Stimulated activated CD4-positive, alpha-beta T cell treated with anti-CD3 and anti-CD28 coated beads, TNF-alpha, amount 100 ng/mL, for 24 hours (primary cell): ENCODE results near the gene UNC93B1.

Experiments
- DNase-seq, 3 experiments: peaks; one replicate each; pipeline ENCODE4 v3.0.0-alpha.2; 2020; ENCODE audit warnings: low read depth in 3 of 3

UNC93B1 gene

DNA sequence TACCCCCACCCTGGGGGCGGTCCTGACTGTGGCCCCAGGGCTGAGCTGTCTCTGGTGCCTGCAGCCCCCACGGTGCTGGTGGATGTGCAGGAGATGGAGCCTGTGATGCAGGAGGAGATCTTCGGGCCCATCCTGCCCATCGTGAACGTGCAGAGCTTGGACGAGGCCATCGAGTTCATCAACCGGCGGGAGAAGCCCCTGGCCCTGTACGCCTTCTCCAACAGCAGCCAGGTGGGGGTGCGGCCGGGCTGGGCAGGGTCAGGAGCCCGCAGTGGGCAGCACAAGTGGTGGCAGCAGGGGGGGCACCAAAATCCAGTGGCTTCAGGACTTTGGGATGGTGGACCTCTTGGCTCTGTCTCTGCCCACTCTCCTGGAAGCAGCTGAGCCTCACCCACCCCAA, 18.6 kb upstream of the UNC93B1 start:
- DNase-seq, result no peak

DNA sequence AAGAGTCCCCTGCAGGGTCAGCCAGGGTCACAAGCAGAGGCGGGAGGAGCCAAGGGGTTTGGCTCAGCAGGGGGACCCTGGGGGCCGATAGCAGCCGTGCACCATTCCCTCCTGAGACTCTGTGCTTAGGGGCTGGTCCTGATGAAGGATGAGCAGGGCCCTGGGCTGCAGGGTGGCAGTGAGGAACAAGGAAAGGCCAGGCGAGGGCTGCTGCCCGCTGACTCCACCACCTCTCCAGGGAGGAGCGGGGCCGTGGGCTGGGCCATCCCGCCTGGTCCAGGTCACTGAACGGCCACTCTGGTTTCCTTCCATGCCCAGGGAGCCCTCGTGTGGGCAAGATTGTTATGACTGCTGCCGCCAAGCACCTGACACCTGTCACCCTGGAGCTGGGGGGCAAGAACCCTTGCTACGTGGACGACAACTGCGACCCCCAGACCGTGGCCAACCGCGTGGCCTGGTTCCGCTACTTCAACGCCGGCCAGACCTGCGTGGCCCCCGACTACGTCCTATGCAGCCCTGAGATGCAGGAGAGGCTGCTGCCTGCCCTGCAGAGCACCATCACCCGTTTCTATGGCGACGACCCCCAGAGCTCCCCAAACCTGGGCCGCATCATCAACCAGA, 17.4 kb upstream of the UNC93B1 start:
- no peak for DNase-seq

DNA sequence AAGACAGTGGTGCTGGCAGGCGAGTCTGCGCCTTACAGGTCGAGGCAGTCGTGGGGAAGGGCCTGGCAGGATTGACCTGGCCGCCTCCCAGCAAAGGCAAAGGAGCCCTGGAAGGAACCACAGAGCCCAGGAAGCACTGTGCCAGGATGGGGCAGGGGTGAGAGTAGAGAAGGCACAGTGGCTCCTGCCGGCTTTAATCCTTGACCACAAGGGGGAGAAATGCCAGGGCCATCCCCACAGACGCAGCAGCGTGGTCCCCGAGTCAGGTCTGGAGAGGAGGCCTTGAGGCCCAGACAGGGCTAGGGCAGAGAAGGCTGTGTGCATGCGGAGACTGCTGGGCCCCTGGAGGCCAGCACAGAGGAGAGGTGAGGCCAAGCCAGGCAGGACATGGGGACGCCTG, 16.7 kb upstream of the UNC93B1 start:
- no peak for DNase-seq

DNA sequence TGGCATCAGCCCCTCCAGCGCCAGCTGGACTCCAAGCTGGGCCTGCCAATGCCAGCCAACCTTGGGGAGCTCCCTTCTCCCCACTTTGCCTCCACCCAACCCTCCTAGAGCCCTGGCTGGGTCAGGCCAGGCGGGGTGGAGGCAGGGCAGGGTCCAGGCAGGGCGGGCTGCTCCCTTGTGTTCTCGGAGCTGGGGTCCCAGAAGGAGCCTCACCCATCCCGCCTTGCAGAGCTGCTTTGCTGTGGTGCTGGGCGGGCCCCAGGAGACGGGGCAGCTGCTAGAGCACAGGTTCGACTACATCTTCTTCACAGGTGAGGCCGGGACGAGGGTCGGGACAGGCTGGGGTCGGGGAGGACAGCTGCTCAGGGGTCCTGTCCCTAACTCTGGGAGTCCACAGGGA, 15.6 kb upstream of the UNC93B1 start:
- no peak for DNase-seq

DNA sequence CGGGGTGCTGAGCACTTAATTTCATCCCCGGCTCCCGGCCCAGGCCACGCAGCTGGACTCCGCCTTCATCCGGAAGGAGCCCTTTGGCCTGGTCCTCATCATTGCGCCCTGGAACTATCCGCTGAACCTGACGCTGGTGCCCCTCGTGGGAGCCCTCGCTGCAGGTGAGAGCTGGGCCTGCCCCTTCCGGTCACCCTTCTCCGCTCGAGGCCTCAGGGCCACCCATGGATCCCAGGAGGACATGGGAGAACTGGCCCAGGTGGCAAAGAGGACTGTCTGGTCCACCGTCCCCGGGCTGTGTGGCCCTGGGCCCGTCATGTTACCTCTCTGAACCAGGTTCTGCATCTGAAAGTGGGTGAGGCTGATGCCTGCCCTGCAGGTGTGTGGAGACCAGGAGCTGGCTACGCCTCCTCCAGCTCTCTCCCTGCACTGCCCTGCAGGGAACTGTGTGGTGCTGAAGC, 14.9 kb upstream of the UNC93B1 start:
- no peak for DNase-seq

DNA sequence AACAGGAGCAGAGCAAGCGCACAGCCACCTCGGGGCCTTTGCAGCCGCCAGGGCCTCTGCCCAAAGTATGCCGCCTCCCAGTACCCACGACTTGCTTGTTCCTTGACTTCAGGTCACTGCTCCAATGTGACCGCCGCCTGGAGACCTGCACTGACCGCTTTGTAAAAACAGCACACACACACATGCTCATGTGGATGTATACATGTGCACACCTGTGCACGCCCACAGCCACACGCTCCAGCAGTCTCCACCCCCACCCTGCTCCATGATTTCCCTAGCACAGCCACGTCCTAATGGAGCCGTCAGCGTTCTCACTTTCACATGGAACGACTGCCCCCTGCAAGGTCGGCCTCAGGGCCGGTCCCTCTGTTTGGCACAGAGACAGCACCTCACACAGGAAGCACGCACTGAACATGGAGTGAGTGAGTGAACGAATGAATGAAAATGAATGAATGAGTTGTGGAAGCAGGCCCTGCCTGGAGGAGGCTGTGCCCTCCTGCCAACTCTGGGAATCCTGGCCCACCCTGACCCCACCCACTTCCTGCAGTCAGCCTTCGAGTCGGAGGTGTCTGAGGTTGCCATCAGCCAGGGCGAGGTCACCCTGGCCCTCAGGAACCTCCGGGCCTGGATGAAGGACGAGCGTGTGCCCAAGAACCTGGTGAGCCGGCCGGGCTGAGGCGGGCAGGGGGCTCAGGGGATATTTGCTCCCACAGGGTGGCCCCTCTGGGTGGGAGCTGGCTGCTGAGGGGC, 14.3 kb upstream of the UNC93B1 start:
- DNase-seq, result no peak

DNA sequence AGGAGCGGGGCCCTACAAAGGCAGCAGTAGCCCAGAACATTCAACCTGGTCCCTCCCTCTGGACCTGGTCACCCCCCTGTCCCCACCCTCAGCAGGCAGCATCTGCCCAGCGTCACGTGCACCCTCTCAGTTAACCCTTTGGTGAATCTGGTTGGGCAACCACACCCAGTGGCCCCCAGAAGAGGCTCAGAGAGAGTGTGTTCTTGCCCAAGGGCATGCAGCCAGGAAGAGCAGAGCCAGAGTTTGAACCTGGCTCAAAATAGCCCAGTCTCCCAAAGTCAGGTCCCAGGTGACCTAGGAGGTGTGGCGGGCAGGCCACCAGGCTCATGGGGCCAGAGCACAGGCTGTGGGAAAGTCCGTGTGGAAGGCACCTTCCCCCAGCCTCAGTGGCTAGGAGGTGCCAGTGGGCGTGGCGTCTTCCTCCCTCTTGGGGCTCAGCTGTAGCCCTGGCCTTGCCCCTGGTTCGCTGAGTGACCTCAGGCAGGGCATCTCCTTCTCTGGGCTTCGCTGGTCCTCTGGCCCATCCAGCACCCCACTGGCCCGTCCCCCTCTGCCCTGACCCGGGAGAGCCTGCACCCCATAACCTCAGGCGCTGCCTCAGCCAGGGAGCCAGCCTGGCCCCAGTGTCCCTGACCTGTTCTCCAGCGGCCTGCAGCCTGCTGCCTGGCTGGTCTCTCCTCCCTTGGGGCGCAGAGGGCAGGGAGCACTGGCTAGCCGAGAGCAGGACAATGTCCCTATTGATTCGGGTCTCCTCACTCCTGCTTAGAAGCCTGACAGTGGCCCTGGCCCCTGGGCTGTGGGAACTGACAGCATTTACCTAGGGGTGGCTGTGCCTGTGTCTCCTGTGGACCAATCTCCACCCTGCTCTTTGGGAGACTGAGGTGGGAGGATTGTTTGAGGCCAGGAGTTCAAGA, 13.3 kb upstream of the UNC93B1 start:
- DNase-seq, result no peak

DNA sequence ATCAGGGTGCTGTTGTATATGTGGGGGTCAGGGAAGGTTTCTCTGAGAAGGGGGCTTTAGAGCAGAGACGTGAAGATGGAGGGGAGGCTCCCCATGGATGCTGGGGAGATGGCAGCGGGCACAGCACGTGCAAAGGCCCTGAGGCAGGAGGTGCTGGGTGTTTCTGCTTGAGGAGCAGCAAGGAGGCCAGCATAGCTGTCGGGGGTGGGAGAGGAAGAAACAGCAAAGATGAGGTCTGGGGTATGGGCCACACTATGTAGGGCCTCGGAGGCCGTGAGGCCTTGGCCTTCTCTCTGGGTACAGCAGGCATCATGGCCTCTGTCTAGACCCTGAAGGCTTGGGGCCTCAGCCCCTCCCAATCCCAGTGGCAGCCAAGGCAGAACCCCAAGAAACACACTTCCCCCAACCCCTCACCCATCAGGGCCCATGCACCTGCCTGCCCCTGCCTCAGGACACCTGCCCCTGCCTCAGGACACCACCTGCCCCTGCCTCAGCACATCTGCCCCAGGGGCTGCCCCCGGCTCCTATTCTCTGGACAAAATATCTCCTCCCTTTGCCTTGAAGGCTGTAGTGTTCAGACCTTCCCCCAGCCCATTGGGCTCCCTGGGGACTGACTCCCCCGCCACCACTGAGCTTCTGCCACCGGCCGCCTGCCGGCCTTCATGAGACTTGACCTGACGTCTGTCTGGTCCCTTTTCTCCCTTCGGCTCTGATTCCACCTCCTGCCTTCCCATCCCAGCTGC, 12.4 kb upstream of the UNC93B1 start:
- DNase-seq, result no peak

DNA sequence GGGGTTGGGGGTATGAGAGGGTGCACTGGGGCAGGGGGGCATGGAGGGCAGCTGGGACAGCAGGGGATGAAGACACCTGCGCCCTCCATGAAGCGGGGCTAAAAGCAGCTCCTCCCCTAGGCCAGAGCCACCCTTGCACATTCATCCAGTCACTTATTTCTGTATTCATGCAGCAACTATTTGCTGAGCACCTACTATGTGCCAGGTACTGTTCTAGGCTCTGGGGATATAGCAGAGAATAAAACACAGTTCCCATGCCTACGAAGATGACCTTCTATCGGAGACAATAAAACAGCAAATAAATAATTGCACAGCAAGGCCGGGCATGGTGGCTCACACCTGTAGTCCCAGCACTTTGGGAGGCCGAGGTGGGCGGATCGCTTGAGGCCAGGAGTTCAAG, 11.6 kb upstream of the UNC93B1 start:
- no peak for DNase-seq

DNA sequence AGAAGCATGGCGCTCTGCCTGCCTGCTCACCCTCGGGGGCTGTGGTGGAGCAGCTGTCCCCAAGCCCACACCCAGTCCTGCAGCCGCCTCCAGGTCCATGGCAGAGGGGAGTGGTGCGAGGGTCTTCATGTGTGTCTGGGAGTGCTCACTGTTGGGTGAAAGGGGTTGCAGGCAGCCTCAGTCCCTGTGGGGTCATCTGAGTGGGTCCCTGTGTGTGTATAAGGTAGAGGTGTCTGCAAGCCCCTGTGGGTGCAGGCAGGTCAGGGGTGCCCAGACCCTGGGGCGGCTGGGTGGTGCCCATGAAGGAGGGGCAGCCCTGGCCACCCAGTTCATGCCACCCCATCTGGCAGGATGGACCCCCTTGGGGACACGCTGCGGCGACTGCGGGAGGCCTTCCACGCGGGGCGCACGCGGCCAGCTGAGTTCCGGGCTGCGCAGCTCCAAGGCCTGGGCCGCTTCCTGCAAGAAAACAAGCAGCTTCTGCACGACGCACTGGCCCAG, 11.1 kb upstream of the UNC93B1 start:
- DNase-seq, result no peak

DNA sequence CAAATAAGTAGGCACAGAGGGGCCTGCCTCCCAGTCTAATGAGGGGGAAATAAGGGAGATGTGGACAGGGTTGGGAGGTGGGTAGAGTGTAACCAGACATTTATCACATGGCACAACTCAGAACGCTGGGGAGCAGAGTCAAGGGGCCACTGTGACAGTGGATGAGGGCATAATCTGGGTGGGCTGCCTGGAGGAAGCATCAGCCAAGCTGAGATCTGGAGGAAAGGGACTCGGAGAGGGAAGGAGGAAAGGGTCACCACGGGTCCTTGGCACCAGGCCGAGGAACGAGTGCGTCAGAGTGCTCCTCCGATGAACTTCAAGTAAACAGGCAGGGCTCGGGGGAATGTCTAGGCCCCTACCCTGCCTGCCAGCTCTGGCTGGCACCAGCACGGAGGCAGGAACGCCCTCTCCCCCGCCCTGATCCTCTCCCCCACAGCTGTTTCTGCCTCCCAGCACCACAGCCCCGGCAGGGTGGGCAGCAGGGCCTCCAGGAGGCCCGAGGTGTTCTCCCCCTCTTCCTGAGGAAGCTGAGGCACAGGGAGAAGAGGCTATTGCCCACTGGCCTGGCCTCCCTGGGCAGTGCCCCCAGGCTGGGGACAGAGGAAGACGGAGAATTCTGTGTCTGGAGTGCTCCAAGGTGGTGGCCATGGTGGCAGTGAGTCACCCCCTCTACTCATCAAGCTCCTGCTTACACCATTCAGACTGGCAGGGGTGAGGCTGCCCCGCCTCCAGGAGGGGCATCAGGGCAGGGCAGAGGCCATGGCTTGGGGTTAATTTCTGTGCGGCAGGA, 10.5 kb upstream of the UNC93B1 start:
- DNase-seq, result no peak

DNA sequence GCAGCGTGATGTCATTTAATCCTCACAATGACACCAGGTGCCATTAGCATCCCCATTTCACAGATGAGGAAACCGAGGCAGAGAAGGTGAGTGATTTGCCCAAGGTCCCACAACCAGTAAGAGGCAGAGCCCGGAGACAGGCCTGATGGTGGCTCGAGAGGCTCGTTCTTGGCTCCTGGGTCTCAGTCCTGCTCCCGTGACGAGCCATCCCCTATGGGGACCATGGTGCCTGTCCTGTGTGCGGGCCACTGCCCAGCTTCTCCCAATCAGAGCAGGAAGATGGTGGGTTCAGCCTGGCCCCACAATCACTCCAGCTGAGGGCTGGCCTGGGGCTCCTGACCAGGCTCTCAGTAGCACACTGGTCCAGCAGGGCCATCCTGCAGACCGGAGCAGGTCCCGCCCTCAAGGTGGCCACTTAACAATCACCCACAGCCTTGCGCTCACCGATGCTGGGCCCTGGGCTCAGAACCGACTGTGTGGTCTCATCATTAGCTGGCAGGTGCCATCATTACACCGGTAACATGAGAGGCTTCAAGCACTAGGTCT, 9.8 kb upstream of the UNC93B1 start:
- no peak for DNase-seq

DNA sequence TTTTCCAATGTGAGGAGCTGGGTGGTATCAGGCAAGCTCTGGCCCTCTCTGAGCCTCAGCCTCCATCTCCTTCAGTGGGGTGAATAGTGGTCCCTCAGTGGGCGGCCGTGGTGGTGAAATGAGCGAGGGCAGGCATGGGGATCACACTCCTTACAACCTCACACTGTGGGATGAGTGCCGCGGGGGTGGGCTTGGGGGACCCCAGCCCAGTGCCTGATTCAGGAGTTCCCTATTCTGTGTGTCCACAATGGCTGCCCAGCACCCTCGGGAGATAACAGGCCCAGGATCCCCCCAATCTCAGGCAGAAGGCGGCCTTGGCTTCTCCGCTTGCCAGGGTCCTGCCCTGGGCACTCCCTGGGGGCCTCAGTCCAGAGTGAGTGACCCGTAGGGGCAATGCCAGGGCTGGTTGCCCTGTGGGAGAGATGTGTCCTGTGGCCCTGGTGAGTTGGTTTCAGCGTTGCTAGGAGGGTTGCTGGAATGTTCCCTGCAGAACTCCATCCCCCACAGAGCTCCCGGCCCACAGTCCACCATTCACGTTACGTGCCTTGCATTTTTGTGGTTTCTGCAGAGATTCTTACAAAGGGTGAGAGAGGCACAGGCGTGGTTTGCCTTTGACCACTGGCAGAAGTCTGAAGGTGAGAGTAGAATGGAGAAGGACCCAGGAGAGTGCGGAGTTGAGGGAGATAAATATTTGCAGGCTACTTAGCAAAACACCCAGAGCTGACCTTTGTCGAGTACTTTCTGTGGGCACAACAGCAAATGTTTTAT, 9.1 kb upstream of the UNC93B1 start:
- DNase-seq, result no peak

DNA sequence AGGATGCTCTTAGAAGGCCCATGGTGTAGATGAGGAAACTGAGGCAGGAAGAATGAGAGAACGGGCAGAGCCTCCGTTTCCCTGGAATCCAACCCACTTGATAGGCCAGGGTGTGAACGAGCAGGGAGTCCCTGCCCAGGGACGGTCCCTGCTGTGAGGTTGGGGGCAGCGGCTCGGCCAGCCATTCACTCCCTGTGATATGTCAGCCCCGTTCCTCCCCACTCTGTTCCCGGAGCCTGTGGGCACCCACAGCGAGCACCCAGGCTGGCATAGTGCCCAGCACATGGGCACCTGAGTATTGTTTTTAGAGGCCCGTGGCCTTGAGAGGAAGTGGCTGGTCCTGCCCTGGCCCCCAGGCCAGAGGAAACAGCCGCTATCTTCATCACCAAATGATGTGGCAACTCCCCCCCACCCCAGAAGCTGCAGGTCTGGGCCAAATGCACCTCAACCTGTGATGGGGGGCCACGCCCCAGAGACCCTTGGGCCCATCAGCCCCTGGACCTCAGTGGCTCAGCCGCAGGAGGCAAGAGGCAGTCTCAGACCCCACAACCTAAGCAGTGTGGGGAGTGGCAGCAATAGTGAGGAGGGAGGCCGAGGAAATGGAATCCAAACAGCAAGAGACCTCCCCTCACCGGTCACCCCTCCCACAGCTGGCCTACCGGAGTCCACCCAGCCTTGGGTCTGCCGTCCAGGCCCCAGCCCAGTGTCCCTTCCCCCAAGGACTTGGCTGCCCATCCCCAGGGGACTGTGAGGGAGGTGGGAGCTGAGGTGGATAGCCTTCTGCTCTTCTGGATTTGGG, 8.3 kb upstream of the UNC93B1 start:
- no peak for DNase-seq

DNA sequence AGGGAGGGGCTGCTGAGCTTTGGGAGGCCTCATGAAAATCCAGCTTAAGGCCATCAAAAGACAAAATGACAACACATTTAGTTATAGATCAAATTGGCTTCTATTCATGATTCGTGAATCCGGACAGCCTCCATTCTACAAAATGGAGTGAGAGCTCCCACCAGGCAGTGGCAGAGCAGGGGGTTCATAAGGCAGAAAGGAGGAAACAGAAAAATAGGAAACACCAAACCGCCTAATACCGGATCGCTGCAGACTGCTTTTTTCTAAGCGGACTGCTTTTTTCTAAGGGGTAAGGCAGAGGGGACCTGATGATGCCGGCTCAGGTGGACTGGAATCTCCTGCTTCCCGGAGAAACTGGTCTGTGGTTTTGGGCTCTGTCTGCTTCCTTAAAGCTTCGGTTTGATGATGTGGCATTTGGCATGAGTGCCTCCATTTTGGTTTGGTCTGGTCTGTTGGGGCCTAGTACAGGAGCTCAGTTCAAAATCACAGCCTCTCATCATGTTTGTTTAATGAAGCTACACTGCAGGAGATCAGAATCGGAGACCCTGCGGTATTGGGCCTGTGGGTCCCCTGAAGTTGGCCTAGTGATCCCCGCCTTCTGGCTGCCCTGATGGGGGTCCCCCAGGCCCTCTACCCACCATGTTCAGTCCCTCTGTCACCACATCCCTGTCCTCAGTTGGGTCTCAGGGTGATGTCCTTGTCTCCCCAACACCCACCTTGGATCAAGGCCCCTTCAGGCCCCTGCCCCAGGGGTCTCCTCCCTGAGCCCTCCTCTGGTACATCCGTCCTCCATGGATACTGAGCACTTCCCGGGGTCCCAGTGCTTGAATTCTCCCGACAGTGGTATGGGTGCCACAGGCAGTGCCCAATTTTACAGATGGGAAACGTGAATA, 7.4 kb upstream of the UNC93B1 start:
- no peak for DNase-seq

DNA sequence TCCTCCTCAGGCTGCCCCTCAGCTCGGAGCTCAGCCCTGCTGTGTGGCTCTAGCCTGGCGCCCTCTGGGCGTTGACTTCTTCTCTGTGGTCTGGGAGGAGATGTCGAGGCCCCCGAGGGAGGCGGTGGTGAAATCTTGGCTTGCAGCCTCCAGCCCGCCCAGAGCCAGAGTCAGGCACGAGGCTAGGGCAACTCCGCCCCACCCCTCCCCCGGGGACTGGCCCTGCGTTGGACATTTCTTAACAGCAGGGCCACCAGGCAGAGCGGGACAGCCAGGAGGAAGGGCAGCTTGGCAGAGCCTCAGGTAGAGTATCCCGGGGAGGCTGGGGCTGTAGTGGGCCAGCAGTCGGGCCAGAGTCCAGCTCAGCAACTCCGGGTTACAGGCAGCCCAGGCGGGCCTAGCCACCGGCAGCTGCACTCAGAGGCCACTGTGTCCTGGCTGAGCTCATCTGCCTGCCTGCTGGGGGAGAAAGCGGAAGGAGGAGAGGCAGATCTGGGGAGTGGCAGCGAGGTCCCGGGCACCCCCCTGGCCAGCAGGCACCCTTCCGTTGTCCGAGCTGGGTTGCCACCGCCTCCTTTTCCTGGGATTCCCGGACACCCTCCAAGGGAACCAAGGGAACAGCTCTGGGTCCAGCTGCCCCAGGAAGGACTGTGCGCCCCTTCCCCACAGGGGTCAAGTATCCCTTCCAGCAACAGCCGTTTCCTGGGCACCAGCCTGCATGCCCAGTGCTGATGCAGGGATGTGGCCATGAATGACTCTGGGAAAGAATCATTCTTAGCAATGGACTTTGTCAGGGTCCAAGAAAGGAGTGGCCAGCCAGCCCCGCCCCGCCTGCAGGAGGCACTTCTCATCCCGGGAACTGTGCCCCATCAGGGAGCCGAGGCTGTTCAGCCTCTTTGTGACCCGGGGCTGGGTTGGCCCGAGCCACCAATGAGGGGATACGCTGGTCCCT, 6.5 kb upstream of the UNC93B1 start, which contains the start of gene ALDH3B1:
Gene ALDH3B1, plus strand, starts transcription at position 238 of the 952 bp plus-strand sequence. CDS start 4,971 bp downstream, outside the sequence.
- no peak for DNase-seq
